ENCODE measurements around the gene SERTAD4. TPM values are rescaled to one million over a fixed set of nuclear protein-coding genes. Genes with fewer than 3 reads are reported as not detected.

The SERTAD4 gene
- total RNA-seq, 2 experiments from 2014 or later, result not detected

DNA sequence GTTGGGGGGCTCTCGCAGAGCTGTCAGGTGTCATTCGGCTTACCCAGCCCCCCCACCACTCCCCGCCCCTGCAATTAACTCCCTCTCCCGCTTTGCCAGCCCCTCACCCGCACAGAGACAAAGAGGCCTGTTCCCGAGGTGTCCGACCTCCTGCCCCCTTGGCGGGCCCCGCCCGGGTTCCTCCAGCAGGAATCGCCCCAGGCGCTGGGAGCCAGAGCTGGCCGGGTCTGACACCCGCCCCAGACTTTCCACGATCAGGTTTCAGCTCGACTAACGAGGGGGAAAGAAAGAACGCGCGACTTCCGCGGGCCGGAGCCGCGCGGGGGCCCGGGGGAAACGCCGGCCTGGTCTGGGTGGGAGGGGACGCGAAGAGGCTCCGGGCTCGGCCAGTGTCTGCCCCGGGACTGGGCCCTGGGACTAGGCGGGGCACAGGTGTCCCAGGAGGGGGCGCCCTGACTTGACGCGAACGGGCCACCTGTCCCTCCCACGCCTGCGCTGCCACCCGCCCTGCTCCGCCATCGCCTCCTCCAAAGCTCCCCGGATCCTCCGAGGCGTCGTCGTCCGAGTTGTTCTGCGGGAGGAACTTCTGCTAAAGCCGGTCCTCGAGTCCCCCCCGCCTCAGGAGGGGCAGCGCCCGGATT lies 59.8 kb downstream of the SERTAD4 start:
- TF ChIP-seq, protein P1, sequence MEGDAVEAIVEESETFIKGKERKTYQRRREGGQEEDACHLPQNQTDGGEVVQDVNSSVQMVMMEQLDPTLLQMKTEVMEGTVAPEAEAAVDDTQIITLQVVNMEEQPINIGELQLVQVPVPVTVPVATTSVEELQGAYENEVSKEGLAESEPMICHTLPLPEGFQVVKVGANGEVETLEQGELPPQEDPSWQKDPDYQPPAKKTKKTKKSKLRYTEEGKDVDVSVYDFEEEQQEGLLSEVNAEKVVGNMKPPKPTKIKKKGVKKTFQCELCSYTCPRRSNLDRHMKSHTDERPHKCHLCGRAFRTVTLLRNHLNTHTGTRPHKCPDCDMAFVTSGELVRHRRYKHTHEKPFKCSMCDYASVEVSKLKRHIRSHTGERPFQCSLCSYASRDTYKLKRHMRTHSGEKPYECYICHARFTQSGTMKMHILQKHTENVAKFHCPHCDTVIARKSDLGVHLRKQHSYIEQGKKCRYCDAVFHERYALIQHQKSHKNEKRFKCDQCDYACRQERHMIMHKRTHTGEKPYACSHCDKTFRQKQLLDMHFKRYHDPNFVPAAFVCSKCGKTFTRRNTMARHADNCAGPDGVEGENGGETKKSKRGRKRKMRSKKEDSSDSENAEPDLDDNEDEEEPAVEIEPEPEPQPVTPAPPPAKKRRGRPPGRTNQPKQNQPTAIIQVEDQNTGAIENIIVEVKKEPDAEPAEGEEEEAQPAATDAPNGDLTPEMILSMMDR (IDR thresholded peaks at IDR 0.05), result no peak
- H3K4me1 ChIP-seq (ENCODE audit: insufficient read depth, low read length), result peaks cover 10% of the 10 kb centered on the region
- H3K9me3 ChIP-seq (ENCODE audit: control insufficient read depth in 1 of 2, insufficient read depth in 1 of 2, low read length in 2 of 2), result peaks cover 0 to 5% of the 10 kb centered on the region in 2 experiments
- peaks cover 32 to 48% of the 10 kb centered on the region in 2 experiments for H3K27me3 ChIP-seq (ENCODE audit: control insufficient read depth in 1 of 2, insufficient read depth in 2 of 2, low read length in 2 of 2)
- Mint-ChIP-seq H3K27me3 (peaks cover 83% of the 10 kb centered on the region), H3K4me3 (peak overlapping the region; percentile 8), H3K4me1 (ENCODE audit: low read depth) (no peaks in the 10 kb centered on the region), H3K36me3 (ENCODE audit: low read depth) (no peaks in the 10 kb centered on the region), H3K9me3 (no peaks in the 10 kb centered on the region), H3K27ac (no peak overlapping the region)
- H3K36me3 ChIP-seq (ENCODE audit: insufficient read depth, low read length), result no peaks in the 10 kb centered on the region
- CTCF ChIA-PET, result no interaction called here
- POLR2A ChIA-PET, result no interaction called here
- intact Hi-C loops (cut with DNase I, micrococcal nuclease), result no loop called here
- DNase-seq (peak in 11 of 14 experiments; percentile 2 to 44 (median 24)), ATAC-seq (ENCODE audit: poor library complexity) (peak; percentile 56)
- peak overlapping the region; percentile 24 for H3K4me3 ChIP-seq (ENCODE audit: low read length)
- no peak overlapping the region for H3K27ac ChIP-seq (ENCODE audit: low read depth in 1 of 2, low read length in 2 of 2)

DNA sequence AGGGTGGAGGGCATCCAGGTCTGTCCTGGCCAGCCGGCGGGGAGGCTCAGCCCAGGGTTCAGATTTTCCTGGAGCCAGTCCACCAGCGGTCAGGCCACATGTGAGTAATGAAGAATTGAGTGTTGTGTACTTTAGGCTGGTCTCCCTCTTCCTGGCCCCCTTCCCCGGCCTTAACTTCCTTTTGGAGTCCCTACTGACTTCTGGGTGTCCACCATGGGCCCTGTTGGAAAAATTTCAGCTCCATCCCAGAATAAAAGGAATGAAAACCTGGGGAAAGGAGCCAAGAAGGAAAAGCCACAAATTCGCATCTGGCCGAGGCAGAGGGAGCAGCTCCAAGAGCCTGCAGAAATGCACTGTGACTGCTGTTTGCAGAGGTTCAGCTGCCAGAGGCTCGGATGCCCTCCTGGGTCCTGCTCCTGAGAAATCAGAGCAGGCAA lies 60.6 kb downstream of the SERTAD4 start:
- H3K4me1 Mint-ChIP-seq (ENCODE audit: low read depth), result no peaks in the 10 kb centered on the region
- no peak overlapping the region for H3K4me3 ChIP-seq (ENCODE audit: low read length)
- no peak for ATAC-seq (ENCODE audit: poor library complexity)
- peaks cover 84% of the 10 kb centered on the region for H3K27me3 Mint-ChIP-seq
- DNase-seq, result no peak
- H3K27ac ChIP-seq (ENCODE audit: low read depth in 1 of 2, low read length in 2 of 2), result no peak overlapping the region
- H3K9me3 ChIP-seq (ENCODE audit: control insufficient read depth in 1 of 2, insufficient read depth in 1 of 2, low read length in 2 of 2), result peaks cover 0 to 5% of the 10 kb centered on the region in 2 experiments
- POLR2A ChIA-PET, result no interaction called here
- H3K9me3 Mint-ChIP-seq, result no peaks in the 10 kb centered on the region
- H3K36me3 ChIP-seq (ENCODE audit: insufficient read depth, low read length), result no peaks in the 10 kb centered on the region
- intact Hi-C loops (cut with DNase I, micrococcal nuclease), result no loop called here
- no peak overlapping the region for H3K27ac Mint-ChIP-seq
- CTCF ChIA-PET, result no interaction called here
- H3K4me1 ChIP-seq (ENCODE audit: insufficient read depth, low read length), result peaks cover 10% of the 10 kb centered on the region
- H3K4me3 Mint-ChIP-seq, result no peak overlapping the region
- TF ChIP-seq, protein P1 (IDR thresholded peaks at IDR 0.05), result no peak
- peaks cover 32 to 48% of the 10 kb centered on the region in 2 experiments for H3K27me3 ChIP-seq (ENCODE audit: control insufficient read depth in 1 of 2, insufficient read depth in 2 of 2, low read length in 2 of 2)
- H3K36me3 Mint-ChIP-seq (ENCODE audit: low read depth), result no peaks in the 10 kb centered on the region

DNA sequence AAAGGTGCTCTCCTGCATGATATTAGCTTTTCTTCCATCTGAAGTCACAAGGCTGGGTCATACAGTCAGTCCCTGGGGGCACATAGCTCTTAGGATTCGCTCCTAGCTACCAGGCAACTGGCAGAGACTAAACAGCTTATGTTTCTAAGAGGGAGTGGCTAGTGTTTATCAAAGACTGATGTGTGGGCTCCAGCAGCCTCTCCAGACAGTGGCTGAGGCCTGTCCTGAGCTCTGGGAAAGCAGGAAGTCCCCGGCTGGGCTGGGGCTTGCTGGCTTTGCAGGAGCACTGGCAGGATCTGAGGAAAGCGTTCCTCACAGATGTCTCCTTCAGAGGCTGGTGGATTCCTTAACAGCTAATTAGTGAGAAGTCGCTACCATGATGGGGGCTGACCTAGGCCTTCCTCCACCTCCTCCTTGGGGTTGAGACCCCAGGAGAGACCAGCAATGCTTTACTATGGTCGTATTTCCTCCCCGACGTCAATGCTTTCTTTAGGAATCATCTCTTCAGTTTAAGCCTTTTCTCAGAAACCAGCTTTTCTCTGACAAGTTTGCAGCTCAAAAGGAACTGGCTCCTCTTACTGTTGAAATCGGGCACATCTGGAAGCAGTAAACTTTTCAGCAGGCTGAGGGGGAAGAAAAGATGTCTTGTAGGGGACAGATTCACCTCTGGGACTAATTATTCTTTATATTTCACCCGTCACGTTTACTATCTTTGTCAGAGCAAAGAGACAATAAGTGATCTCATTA lies 62.6 kb downstream of the SERTAD4 start:
- Mint-ChIP-seq H3K27me3 (peaks cover 75% of the 10 kb centered on the region), H3K4me3 (no peak overlapping the region), H3K9me3 (no peaks in the 10 kb centered on the region), H3K27ac (no peak overlapping the region), H3K4me1 (ENCODE audit: low read depth) (no peaks in the 10 kb centered on the region), H3K36me3 (ENCODE audit: low read depth) (no peaks in the 10 kb centered on the region)
- Histone ChIP-seq H3K4me1 (ENCODE audit: insufficient read depth, low read length) (peaks cover 10% of the 10 kb centered on the region), H3K9me3 (ENCODE audit: control insufficient read depth in 1 of 2, insufficient read depth in 1 of 2, low read length in 2 of 2) (peaks cover 0 to 5% of the 10 kb centered on the region in 2 experiments), H3K27ac (ENCODE audit: low read depth in 1 of 2, low read length in 2 of 2) (no peak overlapping the region), H3K27me3 (ENCODE audit: control insufficient read depth in 1 of 2, insufficient read depth in 2 of 2, low read length in 2 of 2) (peaks cover 32 to 41% of the 10 kb centered on the region in 2 experiments), H3K36me3 (ENCODE audit: insufficient read depth, low read length) (no peaks in the 10 kb centered on the region), H3K4me3 (ENCODE audit: low read length) (no peak overlapping the region)
- TF ChIP-seq, protein P1 (IDR thresholded peaks at IDR 0.05), result no peak
- ChIA-PET CTCF (no interaction called here), POLR2A (no interaction called here)
- intact Hi-C loops (cut with DNase I, micrococcal nuclease), result no loop called here
- DNase-seq (no peak), ATAC-seq (ENCODE audit: poor library complexity) (no peak)

Other genes starting within 250 kb of the SERTAD4 start
- 1 to 10 TPM; 3.1 to 3.3 TPM for gene HHAT, start 96.1 kb downstream of the SERTAD4 start, total RNA-seq

Measured in CD4-positive, alpha-beta T cell (primary cell).